GM18520 (cell line): ENCODE data around the gene SLC12A8.

Experiments
- ATAC-seq: cut with Tn5 transposase; IDR thresholded peaks from one replicate; pipeline ENCODE4 v1.9.1; 2021; ENCODE audit not compliant: unreplicated experiment

Gene SLC12A8

GRCh38 chr3:125186800-125187598 lies 25.5 kb downstream of the SLC12A8 start:
- ATAC-seq, result no peak

GRCh38 chr3:125186261-125186787 lies 26.2 kb downstream of the SLC12A8 start:
- no peak for ATAC-seq

DNA sequence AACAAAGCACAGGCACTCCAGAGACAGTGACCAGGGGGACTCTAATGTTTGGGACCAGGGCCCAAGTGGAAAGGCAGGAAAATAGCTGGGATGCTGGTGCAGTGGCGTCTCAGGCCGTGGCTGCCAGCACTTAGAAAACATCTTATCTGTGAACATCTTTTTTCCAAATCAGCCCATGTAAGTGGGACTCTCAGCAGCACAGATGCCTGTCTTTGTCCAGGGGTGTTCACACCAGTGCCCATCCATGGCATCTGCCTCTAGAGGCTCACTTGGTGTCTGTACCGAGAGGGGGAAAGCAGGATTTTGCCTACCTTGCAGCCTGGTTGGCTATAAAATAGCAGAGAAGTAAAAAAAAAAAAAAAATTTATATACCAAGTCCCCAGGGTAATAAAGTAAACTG lies 26.7 kb downstream of the SLC12A8 start:
- ATAC-seq, result no peak

GRCh38 chr3:125179884-125180240 lies 32.7 kb downstream of the SLC12A8 start:
- no peak for ATAC-seq

GRCh38 chr3:125179143-125179883 lies 33.2 kb downstream of the SLC12A8 start:
- no peak for ATAC-seq

DNA sequence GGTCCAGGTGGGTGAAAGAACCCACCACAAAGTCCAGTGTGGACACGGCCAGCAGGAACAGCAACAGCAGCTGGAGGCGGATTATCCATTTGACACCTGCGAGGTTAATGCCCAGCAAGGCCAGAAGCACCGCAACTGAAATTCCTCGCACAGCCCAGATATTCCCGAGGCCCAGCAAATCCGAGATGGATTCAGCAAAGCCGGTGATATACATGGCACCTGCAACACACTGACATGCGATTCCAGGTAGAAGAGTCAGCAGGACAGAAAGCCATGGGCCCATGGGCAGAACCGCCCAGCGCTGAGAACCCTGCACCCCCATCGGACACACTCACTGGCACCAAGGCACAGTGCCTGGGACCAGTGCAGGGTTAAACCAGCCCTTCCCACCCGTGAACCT lies 34.8 kb downstream of the SLC12A8 start:
- ATAC-seq, result no peak

DNA sequence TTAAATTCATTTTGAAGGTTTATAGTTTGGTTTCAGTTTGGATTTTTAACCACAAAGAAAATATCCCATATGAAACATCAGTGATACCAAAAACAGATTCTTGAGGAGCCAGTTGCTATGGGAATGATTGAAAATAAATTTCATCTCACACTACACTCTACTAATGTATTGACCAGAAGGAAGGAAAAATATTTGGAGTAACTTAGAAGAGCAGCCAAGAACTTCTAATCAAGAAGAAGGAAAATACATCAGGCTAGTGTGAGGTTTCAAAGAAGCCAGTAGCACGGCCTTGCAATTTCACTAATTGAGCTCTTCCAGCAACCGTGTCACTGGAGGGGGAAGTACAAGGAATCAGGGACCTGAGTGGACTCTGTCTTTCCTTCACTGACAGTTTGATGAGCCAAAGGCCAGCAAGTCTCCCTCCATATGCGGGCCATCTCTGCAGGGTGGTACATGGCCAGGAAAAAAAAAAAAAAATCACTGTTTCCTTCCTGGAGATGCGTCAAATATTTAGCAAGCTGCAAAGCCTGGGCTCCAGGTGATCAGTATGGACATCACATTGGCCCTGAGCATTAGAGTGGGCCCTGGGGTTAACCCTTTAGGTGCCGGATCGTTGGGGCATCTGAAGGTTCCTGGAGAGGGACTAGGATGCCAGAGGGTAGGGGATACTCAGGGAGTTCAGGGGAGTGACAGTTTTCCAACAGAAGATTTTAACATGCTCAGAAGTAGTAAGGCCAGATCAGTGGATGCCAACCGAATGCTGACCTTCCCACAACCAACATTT lies 37.1 kb downstream of the SLC12A8 start:
- ATAC-seq, result no peak

GRCh38 chr3:125172346-125172745 lies 40.2 kb downstream of the SLC12A8 start:
- ATAC-seq, result no peak

- ATAC-seq, result no peak
Observed at GRCh38 chr3:125168711-125169393, 43.7 kb downstream of the SLC12A8 start.

GRCh38 chr3:125166599-125167136 lies 45.9 kb downstream of the SLC12A8 start:
- no peak for ATAC-seq

- ATAC-seq, result no peak
Observed at GRCh38 chr3:125165948-125166553, 46.5 kb downstream of the SLC12A8 start.

DNA sequence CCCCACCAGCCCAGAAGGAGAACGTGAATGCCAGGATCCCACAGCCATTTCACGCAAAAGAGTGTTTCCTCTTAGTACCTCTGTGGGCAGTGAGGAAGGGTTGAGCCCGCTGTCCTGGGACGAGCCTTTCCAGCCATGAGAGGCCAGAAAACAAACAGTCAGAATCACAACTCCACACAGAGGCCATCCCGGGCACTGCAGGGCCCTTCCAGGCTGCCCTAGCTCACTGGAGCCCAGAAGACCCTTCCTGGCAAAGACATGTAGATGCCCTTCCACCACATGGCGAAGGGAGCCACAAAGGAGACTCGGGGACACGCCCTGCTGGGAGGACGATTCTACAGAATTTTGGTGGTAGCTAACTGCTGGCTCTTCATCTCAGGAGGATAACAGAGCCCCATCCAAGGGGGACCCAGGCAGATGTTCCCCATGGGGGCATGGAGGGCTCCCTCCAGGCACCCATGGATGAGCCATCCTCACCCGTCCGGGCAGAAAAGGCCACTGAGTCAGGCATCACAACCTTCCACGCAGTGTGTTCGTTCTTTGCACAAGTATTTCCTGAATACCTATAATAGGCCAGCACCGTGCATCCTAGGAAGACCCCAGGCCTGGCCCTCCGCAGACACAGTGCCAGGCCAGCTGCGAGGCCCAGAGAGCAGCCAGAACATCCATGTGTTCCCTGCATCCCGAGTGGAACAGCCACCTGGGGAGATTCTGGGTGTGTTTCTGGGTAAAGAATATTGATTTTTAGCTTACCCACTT lies 47.2 kb downstream of the SLC12A8 start:
- no peak for ATAC-seq

GRCh38 chr3:125163739-125164601 lies 48.6 kb downstream of the SLC12A8 start:
- no peak for ATAC-seq

- ATAC-seq, result no peak
Observed at GRCh38 chr3:125161607-125162219, 50.8 kb downstream of the SLC12A8 start.

GRCh38 chr3:125160606-125161371 lies 51.8 kb downstream of the SLC12A8 start:
- ATAC-seq, result no peak

- ATAC-seq, result no peak
Observed at GRCh38 chr3:125157183-125157582, 55.4 kb downstream of the SLC12A8 start.

DNA sequence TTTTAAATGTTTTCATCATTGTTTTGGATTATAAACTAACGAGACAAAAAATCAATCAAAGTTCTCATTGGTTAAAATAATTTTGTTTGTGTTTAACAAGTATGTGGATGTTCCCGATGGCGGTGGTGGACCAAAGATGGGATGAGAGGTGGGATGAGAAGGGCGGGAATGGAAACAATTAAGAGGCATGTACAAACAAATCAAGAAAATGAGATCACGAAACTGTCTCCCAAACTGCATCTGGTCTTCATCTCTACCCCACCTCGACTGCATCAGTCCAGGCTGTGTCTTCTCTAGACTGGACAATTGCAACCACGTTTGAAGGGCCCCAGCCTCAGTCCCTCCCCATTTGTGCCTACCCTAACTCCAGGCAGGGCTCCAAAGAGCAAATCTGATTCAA lies 56.1 kb downstream of the SLC12A8 start:
- no peak for ATAC-seq
